Stimulated activated CD4-positive, alpha-beta T cell treated with anti-CD3 and anti-CD28 coated beads, Interleukin-1b, Interleukin-23, amount 100 ng/mL, for 1 hour (primary cell): ENCODE data around the gene SDK1.
"Not testable (repeated sequence)": the region's sequence is repeated elsewhere in the genome, so short reads cannot be mapped to it uniquely, and the experiment has no call there.

Source experiments
- DNase-seq, 2 donors: peaks; one replicate each; pipeline ENCODE4 v3.0.0-alpha.2; 2020; ENCODE audit warnings: low read depth in 2 of 2

The SDK1 gene

DNA sequence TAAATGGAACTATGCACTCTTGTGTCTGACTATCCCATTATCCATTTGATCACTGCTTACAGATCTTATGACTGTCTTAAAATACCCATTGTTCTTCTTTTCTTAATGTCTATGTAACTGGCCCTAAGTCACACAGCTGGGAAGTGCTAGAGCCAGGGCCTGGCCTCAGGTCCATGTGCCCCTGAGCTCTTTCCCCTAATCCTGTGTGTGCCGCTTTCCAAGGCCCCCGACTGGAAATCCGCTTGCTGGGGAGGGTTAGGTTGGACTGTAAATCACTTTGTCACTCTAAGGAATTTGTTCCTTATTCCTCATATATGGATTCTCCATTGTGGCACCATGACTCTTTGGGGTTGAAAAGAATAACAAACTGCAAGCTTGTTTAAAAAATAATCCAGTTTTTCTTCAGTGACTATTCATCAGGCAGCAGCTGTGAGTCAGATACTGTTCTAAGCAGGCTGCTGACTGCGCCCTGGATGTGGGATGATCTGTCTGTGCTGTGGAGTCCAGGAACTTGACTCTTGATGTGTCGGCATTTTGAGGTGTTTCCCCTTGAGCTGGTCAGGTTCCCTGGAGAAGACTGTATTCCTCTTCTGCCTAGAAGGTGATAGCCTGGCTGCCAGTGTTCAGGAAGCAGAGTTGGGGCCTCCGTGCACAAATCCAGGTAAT, 236.3 kb downstream of the SDK1 start:
- DNase-seq: no peak

DNA sequence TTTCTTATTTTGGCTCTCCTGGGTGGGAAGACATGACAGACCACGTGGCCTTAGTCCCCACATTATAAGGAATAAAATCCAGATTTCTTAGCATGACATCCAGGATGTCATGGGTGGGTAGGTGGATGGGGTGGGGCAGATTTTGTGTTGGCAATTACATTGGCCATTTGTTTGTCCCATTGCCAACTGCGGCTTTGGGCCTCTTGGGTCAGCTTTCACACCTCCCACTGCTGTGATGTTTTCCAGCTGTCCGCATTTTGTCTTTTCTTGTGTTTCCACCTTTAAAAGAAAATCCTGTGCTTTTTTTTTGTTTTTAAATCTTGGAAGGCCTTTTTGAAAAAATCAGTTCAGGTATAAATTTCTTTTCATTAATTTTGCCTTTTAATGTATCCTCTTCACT, 237.0 kb downstream of the SDK1 start:
- no peak for DNase-seq

- no peak for DNase-seq
These were observed 239.6 kb downstream of the SDK1 start for GRCh38 chr7:3540456-3541220.

DNA sequence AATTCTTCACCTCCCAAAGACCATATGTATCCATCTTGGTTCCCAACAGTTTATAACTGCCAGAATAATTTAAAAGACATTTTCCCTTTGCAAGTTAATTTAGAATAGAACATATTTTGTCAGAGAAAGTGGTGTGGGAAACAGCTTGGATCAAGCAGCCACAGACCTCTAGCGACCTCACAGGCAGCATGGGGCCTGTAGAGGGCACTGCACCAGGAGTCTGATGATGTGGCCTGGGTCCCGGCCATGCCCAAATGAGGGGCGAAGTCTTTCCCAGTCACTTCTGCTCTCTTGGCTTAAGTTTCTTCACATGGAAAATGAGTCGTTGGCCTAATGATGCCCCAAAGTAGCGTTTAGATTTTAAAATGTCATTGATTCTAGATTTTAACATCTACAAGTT, 243.2 kb downstream of the SDK1 start:
- no peak for DNase-seq

DNA sequence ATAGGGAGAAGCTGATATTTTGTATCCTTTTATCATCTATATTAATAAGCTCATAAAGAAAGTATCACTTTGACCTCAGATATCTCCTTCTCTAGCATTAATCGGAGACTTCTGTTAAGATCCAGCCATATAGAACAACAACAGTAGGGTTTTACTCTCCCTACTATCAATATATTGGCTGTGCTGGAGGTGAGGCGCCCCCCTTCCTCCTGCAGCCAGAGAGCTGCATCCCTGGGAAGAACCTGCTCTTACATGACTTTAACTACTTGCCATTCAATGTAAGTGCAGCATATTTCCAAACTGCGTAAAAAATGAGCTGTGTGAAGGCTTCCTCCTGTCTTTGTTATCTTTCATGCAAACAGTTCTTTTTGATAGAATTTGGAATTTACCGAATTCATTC, 247.8 kb downstream of the SDK1 start:
- DNase-seq: no peak

- no peak for DNase-seq
These were observed 248.5 kb downstream of the SDK1 start for GRCh38 chr7:3549601-3550000.

GRCh38 chr7:3551536-3551935, 250.5 kb downstream of the SDK1 start:
- DNase-seq: no peak

- DNase-seq: no peak
These were observed 251.4 kb downstream of the SDK1 start for GRCh38 chr7:3552499-3552898.

- no peak for DNase-seq
These were observed 257.3 kb downstream of the SDK1 start for GRCh38 chr7:3558400-3558799.

DNA sequence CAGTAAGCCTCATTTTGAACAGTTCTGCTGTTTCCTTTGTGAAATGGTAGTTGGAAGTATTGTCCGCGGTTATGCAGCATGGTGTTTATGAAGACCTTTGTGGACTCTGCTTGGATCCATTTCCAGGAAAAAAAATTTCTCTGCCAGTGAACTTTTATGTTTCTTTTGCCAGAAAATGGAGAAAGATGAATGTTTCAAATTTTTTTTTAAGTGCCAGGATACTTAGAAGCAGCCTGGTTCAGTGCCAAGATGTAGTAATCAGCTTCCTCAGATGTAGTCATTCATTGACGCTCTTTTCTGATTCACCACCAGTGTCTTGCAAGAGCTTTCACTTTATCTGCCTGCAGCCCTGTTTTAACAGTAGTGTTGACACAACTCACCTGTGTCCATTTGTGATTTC, 258.2 kb downstream of the SDK1 start:
- DNase-seq: no peak

GRCh38 chr7:3560495-3560894, 259.4 kb downstream of the SDK1 start:
- DNase-seq: no peak

GRCh38 chr7:3561932-3562331, 260.9 kb downstream of the SDK1 start:
- DNase-seq: no peak

DNA sequence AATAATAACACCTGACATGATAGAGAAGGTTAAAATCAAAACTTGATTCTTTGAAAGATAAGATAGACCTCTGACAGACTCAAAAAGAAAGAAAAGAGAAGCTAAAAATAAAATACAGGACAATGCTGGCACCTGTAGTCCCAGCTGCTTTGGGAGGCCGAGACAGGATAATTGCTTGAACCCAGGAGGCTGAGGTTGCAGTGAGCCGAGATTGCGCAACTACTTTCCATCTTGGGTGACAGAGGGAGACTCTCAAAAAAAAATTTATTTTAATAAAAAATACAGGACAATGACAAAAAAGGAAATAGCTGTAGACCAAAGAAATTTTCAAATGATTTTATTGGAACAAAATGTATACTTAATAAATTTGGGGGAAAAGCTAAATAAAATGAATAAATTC, 263.2 kb downstream of the SDK1 start:
- DNase-seq: no peak

DNA sequence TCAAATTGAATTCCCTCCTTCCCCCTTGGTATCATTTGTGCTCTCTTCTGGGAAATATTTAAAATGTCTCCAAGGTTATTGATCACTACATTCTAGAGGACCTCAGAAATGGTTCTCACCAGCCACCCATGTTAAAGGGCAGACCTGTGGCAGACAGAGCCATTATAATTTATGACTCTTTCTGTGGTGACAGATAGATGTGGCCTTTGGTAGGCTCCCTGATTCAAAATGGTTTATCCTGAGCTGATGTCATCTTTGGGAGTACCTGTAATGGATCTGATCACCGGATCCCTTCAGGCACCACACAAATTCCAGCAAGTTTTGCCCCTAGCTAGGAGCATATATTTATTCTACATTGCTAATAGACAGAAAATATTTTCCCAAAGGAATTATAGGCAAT, 267.5 kb downstream of the SDK1 start:
- DNase-seq: no peak

GRCh38 chr7:3569643-3570042, 268.6 kb downstream of the SDK1 start:
- no peak for DNase-seq

DNA sequence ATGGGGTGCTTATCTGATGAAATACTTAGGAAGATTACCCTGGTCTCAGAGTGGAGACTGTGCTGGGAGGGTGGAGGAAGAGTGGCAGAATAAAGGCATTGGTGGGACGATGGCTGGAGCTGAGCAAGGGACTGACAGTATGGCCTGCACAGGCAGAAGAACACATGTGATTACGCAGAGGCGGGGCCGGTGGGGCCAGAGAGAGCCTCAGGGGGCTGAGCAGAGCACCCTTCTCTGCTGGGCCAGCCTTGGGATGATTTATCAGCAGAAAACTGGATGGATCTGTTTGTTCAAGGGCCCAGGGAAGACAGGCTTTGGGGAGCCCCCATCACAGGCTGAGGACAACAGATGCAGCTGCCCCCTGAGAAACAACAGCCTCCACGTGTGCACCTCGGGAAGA, 272.1 kb downstream of the SDK1 start:
- DNase-seq: no peak

DNA sequence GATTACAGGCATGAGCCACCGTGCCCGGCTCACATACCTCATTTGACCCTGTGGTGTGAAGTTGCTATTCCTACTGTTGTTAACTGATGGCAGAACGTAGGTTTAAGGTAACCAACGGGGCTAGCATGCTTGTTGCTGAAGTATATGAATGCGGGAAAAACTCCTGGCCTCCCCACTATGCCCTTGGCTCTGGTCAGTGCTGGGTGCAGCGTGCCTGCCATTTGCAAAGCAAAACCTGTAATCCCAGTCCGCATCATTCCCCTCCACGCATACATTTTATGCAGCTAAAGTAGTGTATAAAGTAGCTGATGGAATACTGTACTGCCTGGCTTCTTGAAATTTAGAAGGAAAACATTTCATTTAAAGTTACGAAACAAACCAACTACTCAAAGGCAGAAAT, 273.3 kb downstream of the SDK1 start:
- no peak for DNase-seq

- no peak for DNase-seq
These were observed 274.9 kb downstream of the SDK1 start for GRCh38 chr7:3575753-3576531.

DNA sequence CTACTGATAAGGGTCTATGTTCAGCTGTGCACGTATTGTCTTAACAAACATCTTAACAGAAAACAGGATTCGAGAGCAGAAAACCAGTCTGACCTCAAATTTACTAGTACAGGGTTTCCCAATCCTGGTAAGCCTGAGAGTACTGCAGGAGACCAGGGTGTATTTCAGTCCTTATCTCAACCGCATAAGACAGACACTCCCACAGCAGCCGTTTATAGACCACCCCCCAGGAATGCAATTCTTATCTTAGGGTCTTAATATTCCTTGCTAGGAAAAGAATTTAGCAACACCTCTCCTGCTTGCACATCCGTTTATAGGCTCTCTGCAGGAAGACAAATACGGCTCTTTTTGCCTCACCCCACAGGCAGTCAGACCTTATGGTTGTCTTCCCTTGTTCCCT, 277.3 kb downstream of the SDK1 start:
- no peak for DNase-seq

DNA sequence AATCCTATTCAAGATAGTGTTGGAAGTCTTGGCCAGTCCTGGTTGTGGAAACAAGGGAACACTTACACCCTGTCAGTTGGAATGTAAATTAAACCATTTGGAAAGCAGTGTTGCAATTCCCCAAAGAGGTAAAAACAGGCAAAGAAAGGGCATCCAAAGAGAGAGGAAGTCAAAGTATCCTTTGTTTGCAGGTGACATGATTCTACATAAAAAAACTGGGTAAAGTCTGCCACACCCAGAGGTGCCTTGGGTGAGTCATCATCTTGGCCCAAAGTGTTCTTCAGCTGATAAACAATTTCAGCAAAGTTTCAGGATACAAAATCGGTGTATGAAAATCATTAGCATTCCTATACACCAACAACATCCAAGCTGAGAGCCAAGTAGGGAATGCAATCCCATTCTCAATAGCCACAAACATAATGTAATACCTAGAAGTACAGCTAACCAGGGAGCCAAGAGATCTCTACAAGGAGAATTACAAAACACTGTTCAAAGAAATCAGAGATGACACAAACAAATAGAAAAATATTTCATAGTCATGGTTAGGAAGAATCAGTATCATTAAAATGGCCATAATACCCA, 278.7 kb downstream of the SDK1 start:
- no peak for DNase-seq

DNA sequence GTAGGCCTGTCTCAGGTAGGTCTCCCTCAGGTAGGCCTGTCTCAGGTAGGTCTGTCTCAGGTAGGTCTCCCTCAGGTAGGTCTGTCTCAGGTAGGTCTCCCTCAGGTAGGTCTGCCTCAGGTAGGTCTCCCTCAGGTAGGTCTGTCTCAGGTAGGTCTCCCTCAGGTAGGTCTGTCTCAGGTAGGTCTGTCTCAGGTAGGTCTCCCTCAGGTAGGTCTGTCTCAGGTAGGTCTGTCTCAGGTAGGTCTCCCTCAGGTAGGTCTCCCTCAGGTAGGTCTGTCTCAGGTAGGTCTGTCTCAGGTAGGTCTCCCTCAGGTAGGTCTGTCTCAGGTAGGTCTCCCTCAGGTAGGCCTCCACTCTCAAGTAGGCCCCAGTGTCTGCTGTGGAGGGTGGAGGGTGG, 281.1 kb downstream of the SDK1 start:
- not testable (repeated sequence) for DNase-seq

DNA sequence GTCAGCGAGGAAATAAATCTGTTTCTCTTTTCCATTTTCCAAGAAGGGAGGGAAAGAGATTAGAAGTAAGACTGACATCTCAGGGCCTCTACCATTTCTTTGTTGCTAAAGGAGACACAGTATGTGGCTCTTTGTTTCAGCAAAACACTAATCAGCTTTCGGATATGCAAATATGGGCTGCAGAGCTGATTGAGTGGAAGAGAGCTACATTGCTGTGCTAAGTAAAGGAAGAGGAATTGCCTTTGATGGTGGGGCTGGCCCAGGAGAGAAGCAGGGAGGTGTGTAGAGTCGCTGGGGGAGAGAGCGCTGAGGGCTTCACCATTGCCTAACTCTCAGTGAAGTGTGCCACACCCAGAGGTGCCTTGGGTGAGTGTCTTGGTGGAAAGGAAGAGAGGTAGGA, 284.8 kb downstream of the SDK1 start:
- DNase-seq: no peak

- DNase-seq: no peak
These were observed 287.3 kb downstream of the SDK1 start for GRCh38 chr7:3588341-3588740.
